HEK293T (cell line): Measurements from ENCODE around the gene NFKBIE.

Experiments used
- CTCF ChIA-PET: fragments of 350-600 bp; formaldehyde crosslinking; extraction: SDS; loops from one replicate; lab custom pipeline; 2021; ENCODE audit warnings: antibody characterized with exemption, inconsistent platforms; lab: Yijun Ruan, JAX
- POLR2A ChIA-PET: fragments of 350-600 bp; formaldehyde crosslinking; extraction: SDS; loops from one replicate; lab custom pipeline; 2020; ENCODE audit warnings: antibody characterized with exemption, inconsistent platforms; lab: Yijun Ruan, JAX
- DNase-seq: peaks from one replicate; pipeline ENCODE4 v3.0.0; 2012; ENCODE audit warnings: mixed read lengths; ENCODE audit errors: extremely low spot score
- ARNT ChIP-seq: fragments of 450-650 bp; IDR thresholded peaks from 2 replicates; pipeline ENCODE4 v1.6.1; 2017; ENCODE audit warnings: mild to moderate bottlenecking
- BHLHE40 ChIP-seq: fragments of 450-650 bp; IDR thresholded peaks from 2 replicates; pipeline ENCODE4 v1.6.1; 2016; ENCODE audit warnings: mild to moderate bottlenecking, moderate library complexity, borderline replicate concordance
- CTBP1 ChIP-seq: fragments of 450-650 bp; IDR thresholded peaks from 2 replicates; pipeline ENCODE4 v1.6.1; 2016; ENCODE audit warnings: borderline replicate concordance
- ELF4 ChIP-seq: fragments of 450-650 bp; IDR thresholded peaks from 2 replicates; pipeline ENCODE4 v1.6.1; 2017; ENCODE audit warnings: antibody characterized with exemption
- FOXA1 ChIP-seq: fragments of 450-650 bp; IDR thresholded peaks from 2 replicates; pipeline ENCODE4 v1.6.1; 2016; ENCODE audit warnings: mild to moderate bottlenecking
- FOXK2 ChIP-seq: fragments of 450-650 bp; IDR thresholded peaks from 2 replicates; pipeline ENCODE4 v1.6.1; 2016; ENCODE audit warnings: mild to moderate bottlenecking
- FOXM1 ChIP-seq: fragments of 450-650 bp; IDR thresholded peaks from 2 replicates; pipeline ENCODE4 v1.6.1; 2017; ENCODE audit warnings: mild to moderate bottlenecking, borderline replicate concordance
- HDGF ChIP-seq: fragments of 450-650 bp; IDR thresholded peaks from 2 replicates; pipeline ENCODE4 v1.6.1; 2017; ENCODE audit warnings: antibody characterized with exemption, borderline replicate concordance
- L3MBTL2 ChIP-seq: fragments of 450-650 bp; conservative IDR thresholded peaks from 2 replicates; pipeline ENCODE4 v1.6.1; 2016; ENCODE audit warnings: mild to moderate bottlenecking
- LEF1 ChIP-seq: fragments of 450-650 bp; IDR thresholded peaks from 2 replicates; pipeline ENCODE4 v1.6.1; 2017; ENCODE audit warnings: mild to moderate bottlenecking, borderline replicate concordance
- NFRKB ChIP-seq: fragments of 450-650 bp; IDR thresholded peaks from 2 replicates; pipeline ENCODE4 v1.6.1; 2016; ENCODE audit warnings: mild to moderate bottlenecking, moderate library complexity
- SP1 ChIP-seq: fragments of 450-650 bp; IDR thresholded peaks from 2 replicates; pipeline ENCODE4 v1.6.1; 2017
- TARDBP ChIP-seq: fragments of 450-650 bp; IDR thresholded peaks from 2 replicates; pipeline ENCODE4 v1.6.1; 2016
- ZNF384 ChIP-seq: fragments of 450-650 bp; IDR thresholded peaks from 2 replicates; pipeline ENCODE4 v1.6.1; 2016
- TF ChIP-seq, protein P1 (sequence below): fragments of 450-650 bp; IDR thresholded peaks from 2 replicates; pipeline ENCODE4 v1.6.1; 2016

The NFKBIE gene

DNA sequence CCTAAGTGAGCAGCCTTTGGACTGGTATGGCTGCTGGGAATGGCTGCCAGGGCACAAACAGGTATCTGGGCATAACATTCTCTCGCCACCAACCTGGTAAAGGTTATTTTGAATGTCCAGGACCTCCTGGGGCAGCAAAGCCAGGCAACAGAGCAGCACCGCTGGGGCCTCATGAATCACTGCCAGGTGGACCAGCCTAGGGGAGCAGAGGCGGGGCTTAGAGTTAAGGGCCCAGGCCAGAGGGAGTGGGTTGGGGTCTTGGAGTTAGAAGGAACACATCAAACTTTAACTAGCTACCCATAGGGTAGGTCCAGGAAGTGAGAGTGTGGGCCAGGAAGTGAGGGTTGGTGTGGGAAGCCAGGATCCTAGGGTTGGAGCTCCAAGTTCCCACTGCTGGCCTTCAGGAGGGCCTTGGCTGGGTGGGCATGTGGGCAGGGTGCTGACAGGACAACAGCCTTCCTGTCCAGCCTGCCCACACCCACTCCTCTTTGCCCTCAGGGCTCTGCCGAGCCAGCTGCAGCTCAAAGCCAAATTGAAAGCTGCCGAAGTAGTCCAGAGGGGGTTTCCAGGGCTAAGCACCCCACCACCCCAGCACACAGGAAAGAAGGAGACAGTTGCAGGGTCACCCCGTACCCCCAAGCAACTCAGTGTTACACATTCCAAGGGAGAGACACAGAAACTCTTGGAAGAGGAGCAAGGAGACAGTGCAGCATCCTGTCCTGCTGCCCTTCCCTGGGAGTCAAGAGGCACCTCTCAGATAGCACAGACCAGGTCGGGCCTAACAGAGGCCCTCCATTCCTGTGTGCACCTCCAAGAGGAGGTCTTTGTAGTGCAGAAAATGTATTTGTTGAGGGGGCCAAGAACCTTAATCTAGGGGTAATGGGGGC lies 2.6 kb downstream of the NFKBIE start:
- ChIA-PET CTCF (no interaction called here), POLR2A (interaction anchor here (0.8 to 2.7 kb wide), 2 partner anchors 8 to 15 kb away, joined by 3 to 20 read pairs; partner anchors contain the start of gene HSP90AB1)
- no peak for DNase-seq
- no peak for TF ChIP-seq FOXA1

DNA sequence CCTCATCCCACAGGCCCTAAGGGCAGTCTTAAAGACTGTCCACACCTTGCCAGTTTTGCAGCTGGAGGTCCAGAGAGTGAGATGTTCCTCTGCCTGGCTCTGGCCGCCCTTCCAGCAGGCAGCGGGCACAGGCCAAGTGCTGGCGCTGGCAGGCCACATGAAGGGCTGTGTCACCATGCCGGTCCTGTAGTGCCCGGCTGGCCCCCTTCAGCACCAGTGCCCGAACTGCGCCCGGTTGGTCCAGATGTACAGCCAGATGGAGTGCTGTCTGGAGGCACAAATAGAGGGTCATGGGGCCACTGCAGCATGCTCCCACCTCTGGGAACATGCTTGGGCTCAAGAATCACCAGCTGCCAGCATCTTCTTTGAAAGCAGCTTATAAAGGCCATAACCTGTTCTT lies 3.8 kb downstream of the NFKBIE start:
- no peak for DNase-seq
- POLR2A ChIA-PET, result interaction anchor here (2.7 kb wide), 1 partner anchor 14 kb away, joined by 20 read pairs; the partner anchor contains the start of gene HSP90AB1
- TF ChIP-seq L3MBTL2 (no peak), ZNF384 (no peak)

DNA sequence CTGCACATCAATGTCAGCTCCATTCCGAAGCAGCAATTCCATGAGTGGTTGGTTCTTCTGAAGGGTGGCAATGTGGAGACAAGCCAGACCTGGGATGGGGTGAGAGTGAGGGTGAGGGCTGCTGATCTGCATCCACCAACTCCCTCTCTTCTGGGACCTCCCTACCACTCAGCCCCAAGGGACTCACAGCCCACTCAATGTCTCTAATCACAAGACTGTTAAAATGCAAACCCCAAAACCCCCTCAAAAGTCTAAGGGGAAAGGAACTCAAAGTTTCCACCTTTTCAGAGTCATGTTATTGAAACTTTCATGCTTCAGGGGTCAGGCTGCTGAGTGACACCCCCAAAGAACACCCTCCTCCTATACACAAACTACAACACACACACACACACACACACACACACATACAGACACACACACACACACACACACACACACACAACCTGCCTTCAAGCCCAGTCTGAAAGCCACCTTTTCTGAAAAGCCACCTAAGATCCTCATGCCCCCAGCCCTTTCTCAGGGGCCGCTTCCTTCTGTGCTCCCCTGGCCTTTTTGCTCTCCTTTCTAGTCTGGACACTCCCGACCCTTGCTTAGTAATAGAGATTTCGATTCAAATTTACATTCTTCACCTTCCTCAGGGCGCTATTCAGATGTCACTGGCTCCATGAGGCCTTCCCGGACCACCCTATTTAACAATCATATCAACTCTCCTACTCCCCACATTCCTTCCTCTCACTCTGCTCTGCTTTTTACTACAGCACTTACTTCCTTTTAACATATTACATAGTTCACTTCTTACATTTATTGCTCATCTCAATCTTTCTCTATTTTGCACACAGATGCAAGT lies 4.7 kb downstream of the NFKBIE start:
- ChIA-PET CTCF (no interaction called here), POLR2A (interaction anchor here (0.9 to 2.7 kb wide), 2 partner anchors 13 to 14 kb away, joined by 4 to 20 read pairs; partner anchors contain the start of gene HSP90AB1)
- TF ChIP-seq ARNT (no peak), NFRKB (no peak), TARDBP (no peak), LEF1 (no peak), FOXK2 (no peak), SP1 (no peak), HDGF (no peak)
- DNase-seq, result no peak

More for the DNA sequence above, 3.8 kb downstream of the NFKBIE start:
- CTCF ChIA-PET, result no interaction called here

GRCh38 chr6:44260011-44260410 lies 5.3 kb downstream of the NFKBIE start:
- no peak for DNase-seq
- TF ChIP-seq SP1 (no peak), TARDBP (no peak), FOXK2 (no peak)
- ChIA-PET CTCF (no interaction called here), POLR2A (interaction anchor here (0.9 kb wide), 1 partner anchor 13 kb away, joined by 4 read pairs; the partner anchor contains the start of gene HSP90AB1)

GRCh38 chr6:44258921-44259320 lies 6.4 kb downstream of the NFKBIE start:
- no peak for DNase-seq
- POLR2A ChIA-PET, result no interaction called here
- no peak for TF ChIP-seq L3MBTL2
- no peak for TF ChIP-seq ARNT
- no peak for TF ChIP-seq FOXM1
- TF ChIP-seq TARDBP, result no peak
- no peak for TF ChIP-seq CTBP1
- TF ChIP-seq HDGF, result no peak
- no peak for TF ChIP-seq SP1
- TF ChIP-seq ELF4, result no peak
- TF ChIP-seq LEF1, result no peak
- CTCF ChIA-PET, result no interaction called here

GRCh38 chr6:44258325-44258863 lies 7.0 kb downstream of the NFKBIE start:
- ChIA-PET CTCF (no interaction called here), POLR2A (interaction anchor here (3.7 kb wide), 1 partner anchor 12 kb away, joined by 117 read pairs; the partner anchor contains the start of gene HSP90AB1)
- TF ChIP-seq TARDBP (no peak), ELF4 (no peak), FOXA1 (no peak), HDGF (no peak), SP1 (no peak), ZNF384 (no peak), NFRKB (no peak), FOXM1 (no peak)
- TF ChIP-seq, protein P1, sequence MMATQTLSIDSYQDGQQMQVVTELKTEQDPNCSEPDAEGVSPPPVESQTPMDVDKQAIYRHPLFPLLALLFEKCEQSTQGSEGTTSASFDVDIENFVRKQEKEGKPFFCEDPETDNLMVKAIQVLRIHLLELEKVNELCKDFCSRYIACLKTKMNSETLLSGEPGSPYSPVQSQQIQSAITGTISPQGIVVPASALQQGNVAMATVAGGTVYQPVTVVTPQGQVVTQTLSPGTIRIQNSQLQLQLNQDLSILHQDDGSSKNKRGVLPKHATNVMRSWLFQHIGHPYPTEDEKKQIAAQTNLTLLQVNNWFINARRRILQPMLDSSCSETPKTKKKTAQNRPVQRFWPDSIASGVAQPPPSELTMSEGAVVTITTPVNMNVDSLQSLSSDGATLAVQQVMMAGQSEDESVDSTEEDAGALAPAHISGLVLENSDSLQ, result no peak
- no peak for DNase-seq

DNA sequence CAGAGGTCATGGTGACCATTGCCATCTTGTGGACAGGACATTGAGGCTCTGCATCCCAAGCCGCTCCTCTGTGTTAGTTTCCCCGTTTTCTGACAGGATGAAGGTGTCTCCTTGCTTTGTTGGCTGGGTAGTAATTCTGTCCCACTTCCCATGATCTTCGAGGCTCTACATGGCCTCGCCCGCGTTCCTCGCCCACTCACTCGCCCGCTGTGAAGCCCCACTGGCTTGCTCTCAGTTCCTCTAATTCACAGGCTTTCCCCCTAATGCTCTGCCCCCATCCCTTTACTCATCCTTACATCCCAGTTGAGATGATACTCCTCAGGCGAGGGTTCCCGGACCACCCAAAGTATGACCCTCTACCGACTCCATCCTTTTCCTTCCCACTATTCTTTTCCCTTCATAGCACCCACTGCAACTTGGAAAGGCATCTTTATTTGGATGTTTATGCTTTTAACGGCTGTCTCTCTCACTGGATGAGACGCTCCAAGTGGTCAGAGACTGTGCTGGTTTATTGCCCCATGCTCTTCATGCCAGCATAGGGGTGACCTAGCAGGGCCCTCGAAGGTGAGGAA lies 7.5 kb downstream of the NFKBIE start:
- TF ChIP-seq FOXM1, result no peak
- no peak for TF ChIP-seq FOXK2
- TF ChIP-seq NFRKB, result no peak
- TF ChIP-seq ZNF384, result no peak
- no peak for TF ChIP-seq TARDBP
- no peak for TF ChIP-seq ELF4
- TF ChIP-seq ARNT, result no peak
- no peak for TF ChIP-seq CTBP1
- no peak for TF ChIP-seq L3MBTL2
- TF ChIP-seq SP1, result no peak
- no peak for TF ChIP-seq BHLHE40
- TF ChIP-seq, protein P1, result no peak
- ChIA-PET CTCF (interaction anchor here (1.1 kb wide), 1 partner anchor 9 kb away, joined by 3 read pairs; no protein-coding TSS in a partner anchor), POLR2A (interaction anchor here (1.1 to 3.7 kb wide), 6 partner anchors 12 to 82 kb away, joined by 3 to 117 read pairs (median 5); partner anchors contain the start of gene HSP90AB1)
- no peak for DNase-seq
